Cardiac septum (tissue), 1 donor: Measurements from ENCODE around the gene IPPK. TPM values are rescaled to one million over a fixed set of nuclear protein-coding genes. Genes with fewer than 3 reads are reported as not detected.
A peak's percentile ranks its signal among the peaks of the same experiment; 100 is the strongest.

Source experiments
- DNase-seq: peaks from one replicate; pipeline ENCODE4 v3.0.0-alpha.2; 2020; ENCODE audit warnings: low spot score
- intact Hi-C: fragments of 100-400 bp; cut with DNase I; formaldehyde crosslinking; loops from one replicate; pipeline ENCODE4 v1.14.0; 2022
- total RNA-seq: library from RNA; stranded (reverse); fragmentation: NEBNext Ultra II Directional; extraction: Animal tissue kit (Norgen Biotek cat#: 25700); gene quantifications from one replicate; pipeline ENCODE4 v1.2.1, GENCODE V29; 2021
- donor health status: DM: no; HTN: no; CAD: no.

The IPPK gene
- total RNA-seq, 1 donor from 2014 or later: 13.1 TPM

DNA sequence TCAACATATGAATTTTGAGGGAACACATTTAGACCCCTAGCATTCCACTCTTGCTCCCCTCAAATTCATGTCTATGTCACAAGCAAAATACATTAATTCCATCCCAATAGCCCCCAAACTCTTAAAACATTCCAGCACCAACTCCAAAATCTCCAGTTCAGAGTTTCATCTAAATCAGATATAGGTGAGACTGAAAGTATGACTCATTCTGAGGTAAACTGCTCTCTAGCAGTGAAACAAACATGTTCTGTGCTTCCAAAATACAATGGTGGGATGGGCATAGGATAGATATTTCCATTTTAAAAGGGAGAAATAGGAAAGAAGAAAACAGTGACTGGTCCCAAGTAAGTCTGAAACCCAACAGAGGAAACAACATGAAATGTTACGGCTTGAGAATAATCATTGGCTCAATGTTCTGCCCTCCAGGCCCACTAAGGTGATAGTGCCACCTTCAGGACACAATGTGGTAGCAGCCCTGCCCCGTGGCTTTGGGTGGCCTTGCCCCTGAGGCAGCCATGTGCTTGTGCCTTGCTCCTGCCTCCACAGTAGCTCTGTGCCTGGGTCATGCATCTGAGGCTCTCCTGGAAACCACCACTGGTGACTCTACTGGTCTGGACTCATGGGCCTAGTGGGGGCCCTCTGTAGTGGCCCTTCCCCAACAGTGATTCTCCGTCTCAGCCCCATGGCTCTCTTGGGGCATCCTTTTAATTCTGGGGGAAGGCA, 36.4 kb upstream of the IPPK start:
- DNase-seq: no peak
- intact Hi-C loops: no loop called here

DNA sequence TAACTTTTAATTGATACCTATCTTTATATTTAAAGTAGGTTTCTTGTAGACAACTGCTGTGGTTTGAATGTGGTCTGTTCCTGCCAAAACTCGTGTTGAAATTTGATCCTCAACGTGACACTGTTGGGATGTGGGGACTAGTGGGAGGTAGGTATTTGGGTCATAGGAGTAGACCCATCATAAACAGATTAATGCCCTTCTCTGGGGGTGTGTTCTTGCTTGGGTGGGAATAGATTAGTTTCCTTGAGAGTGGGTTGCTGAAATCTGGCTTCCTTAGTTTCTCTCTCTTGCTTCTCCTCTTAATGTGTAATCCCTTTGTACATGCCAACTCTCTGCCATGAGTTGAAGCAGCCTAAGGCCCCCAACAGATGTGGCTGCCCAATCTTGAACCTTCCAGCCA, 34.6 kb upstream of the IPPK start:
- intact Hi-C loops: no loop called here
- DNase-seq: no peak

DNA sequence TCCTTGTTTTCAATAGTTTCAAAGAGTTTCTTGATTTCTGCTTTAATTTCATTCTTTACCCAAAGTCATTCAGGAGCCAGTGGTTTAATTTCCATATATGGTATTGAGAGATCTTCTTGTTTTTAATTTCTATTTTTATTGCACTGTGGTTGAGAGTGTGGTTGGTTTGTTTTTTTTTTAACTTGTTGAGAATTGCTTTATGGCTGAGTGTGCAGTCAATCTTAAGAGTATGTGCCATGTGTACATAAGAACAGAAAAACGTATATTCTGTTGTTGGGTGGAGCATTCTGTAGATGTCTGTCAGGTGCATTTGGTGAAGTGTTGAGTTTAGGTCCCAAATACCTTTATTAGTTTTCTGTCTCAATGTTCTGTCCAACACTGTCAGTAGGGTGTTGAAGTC, 26.7 kb upstream of the IPPK start:
- no peak for DNase-seq
- intact Hi-C loops: no loop called here

DNA sequence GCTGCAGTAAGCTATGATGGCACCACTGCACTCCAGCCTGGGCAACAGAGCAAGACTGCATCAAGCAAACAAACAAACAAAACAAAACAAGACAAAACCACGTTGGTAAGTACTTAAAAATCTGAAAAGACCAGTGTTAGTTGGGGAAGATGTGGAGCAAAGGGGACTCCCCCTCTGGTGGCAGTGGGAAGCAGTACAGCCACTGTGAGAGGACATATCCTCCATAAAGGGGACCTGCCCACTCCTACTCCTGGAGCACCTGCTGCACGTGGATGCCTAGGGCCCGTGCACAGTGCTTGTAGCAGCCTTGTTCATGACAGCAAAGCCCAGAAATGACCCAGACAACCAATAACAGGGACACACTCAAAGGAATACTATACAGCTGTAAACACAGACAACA, 17.0 kb upstream of the IPPK start:
- no peak for DNase-seq
- intact Hi-C loops: no loop called here

DNA sequence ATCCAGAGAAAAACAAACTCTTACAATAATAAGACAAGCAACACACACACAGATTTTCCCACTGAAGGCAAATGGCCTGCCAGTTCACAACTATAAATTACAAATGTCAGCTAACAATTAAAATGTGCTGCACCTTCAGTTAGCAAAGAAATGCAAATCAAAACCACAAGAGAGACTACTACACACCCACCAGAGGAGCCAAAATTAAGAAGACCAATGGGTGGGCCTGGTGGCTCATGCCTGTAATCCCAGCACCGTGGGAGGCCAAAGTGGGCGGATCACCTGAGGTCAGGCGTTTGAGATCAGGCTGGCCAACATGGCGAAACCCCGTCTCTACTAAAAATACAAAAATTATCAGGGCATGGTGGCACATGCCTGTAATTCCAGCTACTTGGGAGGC, 15.1 kb upstream of the IPPK start:
- no peak for DNase-seq
- intact Hi-C loops: no loop called here

DNA sequence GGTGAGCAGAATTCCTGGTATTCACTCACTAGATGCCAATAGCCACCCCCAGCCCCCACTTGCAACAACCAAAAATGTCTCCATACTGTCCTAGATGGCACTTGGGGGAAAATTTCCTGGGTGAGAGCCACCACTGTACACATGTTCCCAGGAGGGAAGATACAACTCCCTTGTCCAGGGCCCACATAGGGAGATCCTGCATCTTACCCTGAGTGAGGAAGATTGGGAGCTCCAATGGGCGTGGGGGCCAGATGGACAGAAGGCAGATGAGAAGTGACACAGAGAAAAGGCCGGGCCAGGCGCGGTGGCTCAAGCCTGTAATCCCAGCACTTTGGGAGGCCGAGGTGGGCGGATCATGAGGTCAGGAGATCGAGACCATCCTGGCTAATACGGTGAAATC, 12.3 kb upstream of the IPPK start:
- intact Hi-C loops: no loop called here
- no peak for DNase-seq

DNA sequence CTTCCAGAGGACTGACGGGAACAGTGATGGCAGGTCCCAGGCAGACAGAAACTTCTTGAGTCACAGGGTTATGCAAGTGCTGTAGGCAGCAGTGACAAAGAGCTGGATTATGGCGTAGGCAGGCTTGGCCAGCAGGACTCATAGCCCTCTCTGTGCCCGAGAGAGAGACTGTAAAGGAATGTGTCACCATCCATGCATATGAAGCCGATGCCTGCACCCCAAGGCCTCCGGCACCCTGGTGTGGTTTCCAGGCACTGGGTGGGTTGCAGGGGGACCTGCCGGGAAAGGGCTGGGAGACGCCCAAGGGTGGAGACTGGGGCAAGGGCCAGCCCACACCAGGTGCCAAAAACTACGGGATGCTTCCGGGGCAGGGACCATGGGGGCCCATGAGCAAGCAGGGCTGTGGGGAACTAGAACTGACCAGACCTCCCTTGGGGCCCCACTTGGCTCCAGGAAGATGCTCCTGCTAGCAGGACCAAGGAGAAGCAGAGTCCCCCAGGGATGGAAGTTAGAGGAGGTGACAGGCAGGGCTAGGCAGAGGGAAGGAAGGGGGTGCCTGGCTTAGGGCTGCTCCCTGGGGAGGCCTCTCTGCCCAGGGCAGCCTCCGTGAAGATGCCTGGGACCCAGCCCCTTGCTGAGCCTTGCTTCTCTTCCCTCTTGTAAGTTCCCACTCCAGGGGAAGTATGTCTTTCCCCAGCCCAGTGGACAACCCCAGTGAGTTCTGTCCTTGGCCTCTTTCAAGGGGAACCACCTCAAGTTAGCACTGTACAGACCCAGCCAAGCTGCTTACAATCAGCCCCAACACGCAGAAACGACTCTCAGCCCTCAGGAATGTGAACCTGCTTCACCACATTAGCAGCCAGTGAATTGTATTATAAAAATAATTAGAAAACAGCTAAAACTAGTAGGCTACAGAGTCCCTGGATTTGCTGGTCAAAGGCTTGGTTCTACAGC, 10.5 kb upstream of the IPPK start:
- DNase-seq: no peak
- intact Hi-C loops: no loop called here

DNA sequence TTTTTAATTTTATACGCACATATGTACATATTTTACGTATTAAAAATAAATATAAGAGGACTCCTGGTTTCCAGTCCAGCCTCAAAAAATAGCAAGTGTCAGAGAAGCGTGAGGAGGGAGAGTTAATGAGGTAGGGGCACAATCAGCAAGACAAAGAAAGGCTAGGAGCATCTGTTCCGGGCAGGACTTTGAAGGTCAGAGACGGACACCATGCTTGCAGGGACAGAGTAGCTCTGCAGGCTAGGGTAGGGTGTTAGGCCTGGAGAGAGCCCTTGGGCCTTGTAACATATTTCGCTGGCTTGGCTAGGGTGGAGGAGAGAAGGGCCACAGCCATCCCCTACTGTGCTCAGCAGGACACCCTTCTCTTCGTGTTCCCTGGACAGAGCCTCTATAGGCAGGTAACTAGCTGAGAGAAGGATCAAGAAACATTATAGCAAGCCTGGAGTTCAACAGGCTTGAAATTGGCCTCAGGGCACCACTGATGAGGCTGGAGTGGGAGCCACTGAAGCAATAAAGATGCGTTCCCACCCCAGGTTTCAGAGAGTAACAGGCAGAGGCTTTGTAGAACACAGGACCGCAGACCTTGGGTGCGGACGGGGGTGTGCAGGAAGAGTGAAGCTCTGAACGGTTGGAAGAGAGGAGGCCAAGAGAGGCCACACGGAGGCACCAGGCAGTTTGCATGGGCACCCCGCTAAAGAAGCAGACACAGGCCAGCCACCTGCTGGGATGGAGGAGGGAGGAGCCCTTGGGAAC, 9.7 kb upstream of the IPPK start:
- DNase-seq: no peak
- intact Hi-C loops: no loop called here

DNA sequence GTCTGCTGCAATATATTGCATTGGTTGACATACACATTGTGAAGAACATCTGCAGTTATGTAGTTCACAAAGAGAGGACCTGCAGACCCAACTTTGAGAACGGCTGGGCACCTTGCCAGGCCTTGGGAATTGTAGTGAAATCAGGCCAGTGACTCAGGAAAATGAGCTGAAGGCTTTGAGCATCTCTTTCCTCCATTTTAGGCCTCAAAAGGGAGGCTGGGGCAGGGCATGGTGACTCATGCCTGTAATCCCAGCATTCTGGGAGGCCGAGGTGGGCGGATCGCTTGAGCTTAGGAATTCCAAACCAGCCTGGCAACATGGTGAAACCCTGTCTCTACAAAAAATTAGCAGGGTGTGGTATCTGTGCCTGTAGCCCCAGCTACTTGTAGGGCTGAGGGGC, 1.4 kb upstream of the IPPK start:
- DNase-seq: no peak
- intact Hi-C loops: loop anchor here (5.0 kb wide), 1 partner anchor 41 kb away; no protein-coding TSS in a partner anchor

DNA sequence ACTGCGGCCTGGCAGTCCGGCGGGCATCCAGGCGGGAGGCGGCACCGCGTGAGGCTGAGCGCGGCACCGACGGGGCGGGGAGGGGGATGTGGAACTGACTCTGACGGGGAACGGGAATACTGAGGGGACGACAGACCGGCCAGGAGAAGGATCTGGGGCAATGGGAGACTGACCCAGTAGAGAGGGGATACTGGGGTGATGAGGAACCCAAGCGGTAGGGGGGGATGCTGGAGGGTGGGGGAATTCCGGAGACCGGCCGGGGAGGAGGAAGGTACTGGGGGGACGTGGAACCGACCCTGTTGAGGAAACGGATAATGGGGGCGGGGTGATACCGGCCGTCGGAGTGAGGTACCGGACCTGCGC, 423 bp downstream of the IPPK start:
- intact Hi-C loops: no loop called here

DNA sequence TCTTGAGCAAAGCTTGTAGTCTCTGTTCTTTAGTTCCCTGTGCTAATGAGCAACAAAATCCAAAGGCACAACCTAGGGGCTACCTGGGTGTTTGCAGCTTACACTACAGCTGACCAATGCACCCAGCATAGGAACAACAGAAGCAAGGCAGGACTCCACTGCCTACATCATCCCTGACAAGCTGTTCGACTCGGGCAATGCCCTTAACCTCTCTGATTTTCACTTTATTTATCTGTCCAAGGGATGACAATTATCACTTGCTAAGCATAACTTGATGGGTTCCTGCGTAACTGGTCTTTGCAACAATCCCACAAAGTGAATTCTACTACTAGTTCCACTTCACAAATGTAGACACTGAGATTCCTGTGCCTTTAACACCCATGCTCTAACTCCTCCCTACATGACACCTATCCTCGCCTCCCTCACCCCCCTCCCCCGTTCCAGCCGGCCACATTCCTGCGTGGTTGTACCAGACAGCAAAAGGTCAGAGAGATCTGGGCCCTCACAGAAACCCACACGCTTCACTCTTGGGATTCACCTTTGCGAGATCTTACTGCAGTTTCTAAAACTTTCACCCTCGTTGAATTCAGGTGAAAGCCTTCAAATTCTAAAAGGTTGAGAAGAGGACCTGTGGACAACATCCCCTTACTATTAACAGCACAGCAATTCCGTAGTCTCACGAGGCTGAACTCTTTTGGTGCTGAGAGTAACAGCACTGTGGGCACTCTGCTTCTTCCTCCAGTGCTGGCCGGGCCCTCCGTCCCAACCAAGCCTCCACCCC, 995 bp downstream of the IPPK start:
- no peak for DNase-seq
- intact Hi-C loops: no loop called here

More for the DNA sequence above, 423 bp downstream of the IPPK start:
- no peak for DNase-seq

DNA sequence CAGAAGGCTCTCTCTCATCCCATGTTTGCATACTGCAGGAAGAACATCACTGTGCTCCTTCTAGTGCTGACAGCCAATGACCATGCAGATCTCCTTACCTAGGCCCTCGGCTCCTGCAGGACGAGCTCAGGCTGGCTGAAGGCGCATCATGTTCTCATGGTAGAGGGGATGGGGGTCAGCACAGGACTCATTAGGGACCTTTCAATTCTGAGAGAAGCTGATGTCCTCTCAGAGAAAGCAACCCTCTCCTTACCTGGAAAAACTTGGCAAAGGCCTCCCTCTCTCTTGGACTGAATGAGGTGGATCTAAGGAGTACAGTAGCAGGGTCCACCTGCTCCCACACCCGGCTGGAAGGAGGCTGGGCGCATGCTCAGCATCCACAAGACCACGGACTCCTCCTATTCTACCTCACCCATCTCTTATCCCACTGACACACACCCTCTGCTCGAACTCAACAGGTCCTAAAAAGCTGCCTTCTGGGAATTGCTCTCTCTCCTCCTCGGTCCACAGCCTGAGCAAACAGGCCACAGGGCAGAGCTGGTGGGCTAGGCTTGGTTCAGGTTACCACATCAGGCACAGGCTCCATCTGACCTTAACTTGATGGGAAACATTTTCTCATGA, 2.9 kb downstream of the IPPK start:
- intact Hi-C loops: no loop called here
- DNase-seq: no peak

DNA sequence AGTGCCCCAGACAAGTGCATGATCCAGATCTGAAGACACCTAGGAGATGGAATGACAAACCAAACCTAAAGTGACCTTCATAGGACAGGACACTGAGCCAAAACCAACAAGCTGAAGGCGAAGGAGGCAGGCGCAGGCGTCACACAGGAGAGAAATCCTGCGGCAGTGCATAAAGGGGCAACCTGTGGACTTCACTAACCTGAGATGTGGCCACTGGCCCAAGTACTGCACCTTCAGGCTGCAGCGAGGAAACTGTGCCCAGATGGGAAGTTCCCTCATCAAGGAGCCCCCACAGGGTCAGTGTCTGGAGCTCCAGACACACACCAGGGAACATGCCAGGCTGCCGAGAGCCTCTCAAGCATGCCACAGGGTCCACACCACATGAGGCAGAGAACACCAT, 3.7 kb downstream of the IPPK start:
- DNase-seq: no peak
- intact Hi-C loops: no loop called here

DNA sequence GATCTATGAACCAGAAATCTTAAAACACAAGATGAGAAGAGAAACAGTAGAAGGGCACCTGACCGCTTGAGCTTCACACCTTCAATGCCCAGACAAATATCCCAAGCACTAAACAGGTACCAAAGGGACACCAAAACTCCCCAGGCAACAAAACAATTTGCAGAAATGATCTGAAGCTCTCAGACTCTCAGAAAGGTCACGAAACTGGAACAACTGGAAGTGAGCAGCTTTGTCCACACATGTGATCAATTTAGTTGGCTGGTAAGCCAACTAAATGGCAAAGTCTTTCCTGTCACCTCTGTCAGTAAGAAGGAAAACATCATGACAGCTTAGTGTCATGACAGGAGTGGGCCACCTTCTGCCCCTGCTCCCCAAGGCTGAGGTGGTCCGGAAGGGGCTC, 4.1 kb downstream of the IPPK start:
- intact Hi-C loops: no loop called here
- no peak for DNase-seq

DNA sequence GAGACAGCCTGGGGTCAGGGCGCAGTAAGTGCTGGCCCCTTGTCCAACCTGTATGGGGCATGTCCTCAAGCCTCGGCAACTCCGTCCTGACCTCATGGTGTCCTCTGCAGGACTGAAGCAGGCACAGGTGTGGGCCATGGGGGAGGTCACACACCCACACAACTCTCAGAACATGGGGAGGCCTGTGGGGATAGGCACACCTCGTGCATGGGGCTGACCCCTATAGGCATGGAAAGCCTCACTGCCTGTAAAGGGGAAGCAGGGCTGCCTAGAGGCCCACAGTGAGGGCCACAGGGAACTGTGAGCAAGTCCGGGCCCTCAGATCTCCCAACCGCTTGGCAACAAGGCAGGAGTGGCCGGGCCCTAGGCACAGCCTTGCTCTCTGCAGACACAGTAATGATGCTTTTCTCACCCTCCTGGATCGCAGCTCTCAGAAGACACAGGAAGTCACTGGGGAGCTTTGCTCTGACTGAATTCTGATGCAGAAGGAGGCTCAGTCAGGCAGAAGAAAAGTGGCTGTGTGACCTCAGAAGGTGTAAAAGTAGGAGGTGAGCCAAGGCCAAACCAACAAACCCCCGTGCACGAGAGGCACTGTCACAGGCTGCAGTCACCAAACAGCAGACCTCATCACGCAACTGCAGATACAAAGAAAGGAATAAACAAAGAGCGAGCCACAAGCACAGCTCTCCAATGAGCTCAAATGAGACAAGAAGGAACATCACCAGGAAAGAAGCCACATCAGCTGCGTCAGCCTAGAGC, 5.4 kb downstream of the IPPK start:
- no peak for DNase-seq
- intact Hi-C loops: no loop called here

DNA sequence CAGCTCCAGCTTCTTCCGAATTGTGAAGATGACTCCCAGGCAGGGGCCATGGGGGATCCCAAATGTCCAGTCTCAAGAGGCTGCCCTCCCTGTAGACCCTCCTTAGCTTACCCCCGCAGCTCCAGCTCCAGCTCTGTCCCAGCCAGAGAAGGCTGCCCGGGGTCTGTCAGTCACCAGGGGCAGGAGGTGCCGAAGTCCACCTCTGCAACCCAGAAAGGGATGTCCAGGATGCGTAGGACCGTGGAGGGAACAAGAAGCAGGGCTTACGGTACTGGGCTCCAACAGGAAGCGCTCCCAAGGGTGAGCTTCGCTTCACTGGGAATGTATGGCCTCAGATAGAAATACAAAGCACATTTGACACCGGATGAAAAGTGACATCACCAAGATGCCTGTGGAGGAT, 6.0 kb downstream of the IPPK start:
- peak; percentile 49 for DNase-seq
- intact Hi-C loops: no loop called here

DNA sequence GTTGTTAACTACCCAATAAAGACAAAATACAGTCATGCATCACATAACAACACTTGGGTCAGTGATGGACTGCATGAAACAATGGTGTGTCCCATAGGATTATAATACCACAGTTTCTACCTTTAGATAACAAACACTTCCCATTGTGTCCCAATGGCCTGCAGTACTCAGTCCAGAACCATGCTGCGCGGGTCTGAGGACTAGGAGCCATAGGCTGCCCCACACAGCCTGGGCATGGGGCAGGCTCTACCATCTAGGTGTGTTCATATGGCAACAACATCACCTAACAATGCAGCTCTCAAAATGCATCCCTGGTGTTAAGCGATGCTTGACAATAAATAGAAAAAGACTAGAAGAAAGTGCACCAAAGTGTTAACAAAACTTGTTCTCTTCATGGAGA, 6.8 kb downstream of the IPPK start:
- intact Hi-C loops: no loop called here
- peak; percentile 54 for DNase-seq

DNA sequence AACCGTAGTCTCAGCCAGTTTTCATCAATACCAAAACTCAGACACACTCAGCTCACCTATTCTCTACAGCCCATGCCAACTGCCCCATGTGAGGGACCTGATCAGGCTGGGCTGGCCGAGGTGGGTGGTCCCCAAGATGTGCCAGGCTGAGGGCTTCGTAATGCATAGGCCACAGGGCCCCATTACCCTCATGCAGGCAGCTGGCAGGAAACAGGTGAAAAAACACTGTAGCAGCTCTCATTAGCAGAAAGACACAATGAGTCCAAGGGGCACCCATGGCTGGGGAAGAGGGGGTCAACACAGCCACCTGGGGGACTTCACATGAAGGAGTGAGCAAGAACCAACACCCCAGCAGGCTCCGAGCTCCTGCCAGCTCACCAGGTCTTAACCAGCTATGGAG, 8.2 kb downstream of the IPPK start:
- intact Hi-C loops: no loop called here
- peak; percentile 7 for DNase-seq
